ENCODE measurements around the gene RAPGEF6.
"Not testable (repeated sequence)": the region's sequence is repeated elsewhere in the genome, so short reads cannot be mapped to it uniquely, and the experiment has no call there.

Gene RAPGEF6

GRCh38 chr5:131416729-131417128 is 218.3 kb downstream of the RAPGEF6 start:
- peaks cover 4% of the 10 kb centered on the region for H3K36me3 ChIP-seq (ENCODE audit: insufficient read depth, low read length)
- H3K4me2 ChIP-seq (ENCODE audit: low read length) = no peak overlapping the region
- no peaks in the 10 kb centered on the region for H3K9me3 ChIP-seq (replicated peaks; ENCODE audit: low read length)
- H3K27me3 ChIP-seq (ENCODE audit: control insufficient read depth, insufficient read depth, low read length) = no peaks in the 10 kb centered on the region
- no peak overlapping the region for H3K9ac ChIP-seq (ENCODE audit: low read depth, low read length)
- no peaks in the 10 kb centered on the region for H3K4me1 ChIP-seq (ENCODE audit: control insufficient read depth, insufficient read depth, low read length)
- no peak overlapping the region for H3K4me3 ChIP-seq (ENCODE audit: low read length)

GRCh38 chr5:131413605-131414559 is 221.1 kb downstream of the RAPGEF6 start:
- H3K4me2 ChIP-seq (ENCODE audit: low read length) = no peak overlapping the region
- no peak overlapping the region for H3K4me3 ChIP-seq (ENCODE audit: low read length)
- no peaks in the 10 kb centered on the region for H3K27me3 ChIP-seq (ENCODE audit: control insufficient read depth, insufficient read depth, low read length)
- H3K9ac ChIP-seq (ENCODE audit: low read depth, low read length) = no peak overlapping the region
- no peaks in the 10 kb centered on the region for H3K36me3 ChIP-seq (ENCODE audit: insufficient read depth, low read length)
- H3K4me1 ChIP-seq (ENCODE audit: control insufficient read depth, insufficient read depth, low read length) = no peaks in the 10 kb centered on the region
- no peaks in the 10 kb centered on the region for H3K9me3 ChIP-seq (replicated peaks; ENCODE audit: low read length)

GRCh38 chr5:131406975-131407638 is 227.9 kb downstream of the RAPGEF6 start:
- Histone ChIP-seq H3K36me3 (ENCODE audit: insufficient read depth, low read length) (peaks cover 15% of the 10 kb centered on the region), H3K9me3 (replicated peaks; ENCODE audit: low read length) (no peaks in the 10 kb centered on the region), H3K27me3 (ENCODE audit: control insufficient read depth, insufficient read depth, low read length) (no peaks in the 10 kb centered on the region), H3K4me1 (ENCODE audit: control insufficient read depth, insufficient read depth, low read length) (no peaks in the 10 kb centered on the region), H3K9ac (ENCODE audit: low read depth, low read length) (no peak overlapping the region), H3K4me2 (ENCODE audit: low read length) (no peak overlapping the region), H3K4me3 (ENCODE audit: low read length) (no peak overlapping the region)

GRCh38 chr5:131406076-131406475 is 229.0 kb downstream of the RAPGEF6 start:
- no peak overlapping the region for H3K4me2 ChIP-seq (ENCODE audit: low read length)
- no peaks in the 10 kb centered on the region for H3K9me3 ChIP-seq (replicated peaks; ENCODE audit: low read length)
- H3K4me3 ChIP-seq (ENCODE audit: low read length) = no peak overlapping the region
- H3K9ac ChIP-seq (ENCODE audit: low read depth, low read length) = no peak overlapping the region
- no peaks in the 10 kb centered on the region for H3K27me3 ChIP-seq (ENCODE audit: control insufficient read depth, insufficient read depth, low read length)
- peaks cover 20% of the 10 kb centered on the region for H3K36me3 ChIP-seq (ENCODE audit: insufficient read depth, low read length)
- H3K4me1 ChIP-seq (ENCODE audit: control insufficient read depth, insufficient read depth, low read length) = no peaks in the 10 kb centered on the region

- Histone ChIP-seq H3K27me3 (ENCODE audit: control insufficient read depth, insufficient read depth, low read length) (no peaks in the 10 kb centered on the region), H3K4me3 (ENCODE audit: low read length) (no peak overlapping the region), H3K9me3 (replicated peaks; ENCODE audit: low read length) (no peaks in the 10 kb centered on the region), H3K4me1 (ENCODE audit: control insufficient read depth, insufficient read depth, low read length) (no peaks in the 10 kb centered on the region), H3K4me2 (ENCODE audit: low read length) (no peak overlapping the region), H3K9ac (ENCODE audit: low read depth, low read length) (no peak overlapping the region), H3K36me3 (ENCODE audit: insufficient read depth, low read length) (peaks cover 24% of the 10 kb centered on the region)
Measured at GRCh38 chr5:131405674-131406073, 229.4 kb downstream of the RAPGEF6 start.

- H3K36me3 ChIP-seq (ENCODE audit: insufficient read depth, low read length) = peaks cover 35% of the 10 kb centered on the region
Measured at GRCh38 chr5:131400585-131400984, 234.4 kb downstream of the RAPGEF6 start.

GRCh38 chr5:131399007-131399406 is 236.0 kb downstream of the RAPGEF6 start:
- H3K4me3 ChIP-seq (ENCODE audit: low read length); H3K9ac ChIP-seq (ENCODE audit: low read depth, low read length); H3K4me2 ChIP-seq (ENCODE audit: low read length); H3K9me3 ChIP-seq (replicated peaks; ENCODE audit: low read length); H3K27me3 ChIP-seq (ENCODE audit: control insufficient read depth, insufficient read depth, low read length): not testable (repeated sequence)
- H3K36me3 ChIP-seq (ENCODE audit: insufficient read depth, low read length) = peaks cover 42% of the 10 kb centered on the region
- peaks cover 13% of the 10 kb centered on the region for H3K4me1 ChIP-seq (ENCODE audit: control insufficient read depth, insufficient read depth, low read length)

More at GRCh38 chr5:131400585-131400984, 234.4 kb downstream of the RAPGEF6 start:
- Histone ChIP-seq H3K4me3 (ENCODE audit: low read length) (no peak overlapping the region), H3K9me3 (replicated peaks; ENCODE audit: low read length) (no peaks in the 10 kb centered on the region), H3K4me2 (ENCODE audit: low read length) (no peak overlapping the region), H3K9ac (ENCODE audit: low read depth, low read length) (no peak overlapping the region), H3K27me3 (ENCODE audit: control insufficient read depth, insufficient read depth, low read length) (no peaks in the 10 kb centered on the region), H3K4me1 (ENCODE audit: control insufficient read depth, insufficient read depth, low read length) (no peaks in the 10 kb centered on the region)

- H3K36me3 ChIP-seq (ENCODE audit: insufficient read depth, low read length) = peaks cover 51% of the 10 kb centered on the region
- H3K4me3 ChIP-seq (ENCODE audit: low read length) = no peak overlapping the region
- no peak overlapping the region for H3K4me2 ChIP-seq (ENCODE audit: low read length)
- no peak overlapping the region for H3K9ac ChIP-seq (ENCODE audit: low read depth, low read length)
- no peaks in the 10 kb centered on the region for H3K9me3 ChIP-seq (replicated peaks; ENCODE audit: low read length)
- H3K4me1 ChIP-seq (ENCODE audit: control insufficient read depth, insufficient read depth, low read length) = peaks cover 22% of the 10 kb centered on the region
- H3K27me3 ChIP-seq (ENCODE audit: control insufficient read depth, insufficient read depth, low read length) = no peaks in the 10 kb centered on the region
Measured at GRCh38 chr5:131396630-131397273, 238.3 kb downstream of the RAPGEF6 start.

- Histone ChIP-seq H3K27me3 (ENCODE audit: control insufficient read depth, insufficient read depth, low read length) (no peaks in the 10 kb centered on the region), H3K36me3 (ENCODE audit: insufficient read depth, low read length) (peaks cover 50% of the 10 kb centered on the region), H3K4me1 (ENCODE audit: control insufficient read depth, insufficient read depth, low read length) (peaks cover 22% of the 10 kb centered on the region), H3K4me3 (ENCODE audit: low read length) (no peak overlapping the region), H3K9me3 (replicated peaks; ENCODE audit: low read length) (no peaks in the 10 kb centered on the region), H3K9ac (ENCODE audit: low read depth, low read length) (no peak overlapping the region), H3K4me2 (ENCODE audit: low read length) (no peak overlapping the region)
Measured at GRCh38 chr5:131396015-131396414, 239.0 kb downstream of the RAPGEF6 start.

- Histone ChIP-seq H3K9ac (ENCODE audit: low read depth, low read length) (peak overlapping the region; percentile 43), H3K4me1 (ENCODE audit: control insufficient read depth, insufficient read depth, low read length) (peaks cover 22% of the 10 kb centered on the region), H3K27me3 (ENCODE audit: control insufficient read depth, insufficient read depth, low read length) (no peaks in the 10 kb centered on the region), H3K9me3 (replicated peaks; ENCODE audit: low read length) (no peaks in the 10 kb centered on the region), H3K4me3 (ENCODE audit: low read length) (no peak overlapping the region), H3K4me2 (ENCODE audit: low read length) (peak overlapping the region; percentile 24), H3K36me3 (ENCODE audit: insufficient read depth, low read length) (peaks cover 41% of the 10 kb centered on the region)
Measured at GRCh38 chr5:131394128-131394527, 240.9 kb downstream of the RAPGEF6 start.

- Histone ChIP-seq H3K27me3 (ENCODE audit: control insufficient read depth, insufficient read depth, low read length) (no peaks in the 10 kb centered on the region), H3K4me1 (ENCODE audit: control insufficient read depth, insufficient read depth, low read length) (peaks cover 22% of the 10 kb centered on the region), H3K36me3 (ENCODE audit: insufficient read depth, low read length) (peaks cover 40% of the 10 kb centered on the region)
Measured at GRCh38 chr5:131393498-131393968, 241.5 kb downstream of the RAPGEF6 start.

More at GRCh38 chr5:131393498-131393968, 241.5 kb downstream of the RAPGEF6 start:
- Histone ChIP-seq H3K4me2 (ENCODE audit: low read length) (peak overlapping the region; percentile 24), H3K4me3 (ENCODE audit: low read length) (peak overlapping the region; percentile 23), H3K9me3 (replicated peaks; ENCODE audit: low read length) (no peaks in the 10 kb centered on the region), H3K9ac (ENCODE audit: low read depth, low read length) (peak overlapping the region; percentile 43)
